ENCODE measurements around the gene GPX4.

GPX4 gene

DNA sequence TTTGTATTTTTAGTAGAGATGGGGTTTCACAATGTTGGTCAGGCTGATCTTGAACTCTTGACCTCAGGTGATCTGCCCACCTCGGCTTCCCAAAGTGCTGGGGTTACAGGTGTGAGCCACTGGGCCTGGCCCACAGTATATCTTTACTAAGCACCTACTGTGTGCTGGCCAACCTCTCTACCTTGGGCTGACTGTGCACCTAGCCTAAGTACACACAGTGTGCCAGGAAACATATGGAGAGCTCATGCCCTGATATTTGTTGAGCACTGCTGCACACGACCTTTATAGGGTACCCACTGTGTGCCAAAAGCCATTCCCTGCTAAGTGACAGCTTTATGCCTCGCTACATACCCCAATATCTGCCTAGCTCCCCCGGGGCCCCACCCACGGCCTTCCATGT is 43.1 kb upstream of the GPX4 start:
- no peak for FAIRE-seq
- TF ChIP-seq, protein P1, sequence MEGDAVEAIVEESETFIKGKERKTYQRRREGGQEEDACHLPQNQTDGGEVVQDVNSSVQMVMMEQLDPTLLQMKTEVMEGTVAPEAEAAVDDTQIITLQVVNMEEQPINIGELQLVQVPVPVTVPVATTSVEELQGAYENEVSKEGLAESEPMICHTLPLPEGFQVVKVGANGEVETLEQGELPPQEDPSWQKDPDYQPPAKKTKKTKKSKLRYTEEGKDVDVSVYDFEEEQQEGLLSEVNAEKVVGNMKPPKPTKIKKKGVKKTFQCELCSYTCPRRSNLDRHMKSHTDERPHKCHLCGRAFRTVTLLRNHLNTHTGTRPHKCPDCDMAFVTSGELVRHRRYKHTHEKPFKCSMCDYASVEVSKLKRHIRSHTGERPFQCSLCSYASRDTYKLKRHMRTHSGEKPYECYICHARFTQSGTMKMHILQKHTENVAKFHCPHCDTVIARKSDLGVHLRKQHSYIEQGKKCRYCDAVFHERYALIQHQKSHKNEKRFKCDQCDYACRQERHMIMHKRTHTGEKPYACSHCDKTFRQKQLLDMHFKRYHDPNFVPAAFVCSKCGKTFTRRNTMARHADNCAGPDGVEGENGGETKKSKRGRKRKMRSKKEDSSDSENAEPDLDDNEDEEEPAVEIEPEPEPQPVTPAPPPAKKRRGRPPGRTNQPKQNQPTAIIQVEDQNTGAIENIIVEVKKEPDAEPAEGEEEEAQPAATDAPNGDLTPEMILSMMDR (IDR thresholded peaks at IDR 0.05; ENCODE audit: insufficient read depth, missing control alignments): no peak
- DNase-seq (ENCODE audit: insufficient read length, low spot score): no peak

- TF ChIP-seq, protein P1 (IDR thresholded peaks at IDR 0.05; ENCODE audit: insufficient read depth, missing control alignments): no peak
- DNase-seq (ENCODE audit: insufficient read length, low spot score): no peak
- FAIRE-seq: no peak
Measured at GRCh38 chr19:1061987-1062386, 41.8 kb upstream of the GPX4 start.

DNA sequence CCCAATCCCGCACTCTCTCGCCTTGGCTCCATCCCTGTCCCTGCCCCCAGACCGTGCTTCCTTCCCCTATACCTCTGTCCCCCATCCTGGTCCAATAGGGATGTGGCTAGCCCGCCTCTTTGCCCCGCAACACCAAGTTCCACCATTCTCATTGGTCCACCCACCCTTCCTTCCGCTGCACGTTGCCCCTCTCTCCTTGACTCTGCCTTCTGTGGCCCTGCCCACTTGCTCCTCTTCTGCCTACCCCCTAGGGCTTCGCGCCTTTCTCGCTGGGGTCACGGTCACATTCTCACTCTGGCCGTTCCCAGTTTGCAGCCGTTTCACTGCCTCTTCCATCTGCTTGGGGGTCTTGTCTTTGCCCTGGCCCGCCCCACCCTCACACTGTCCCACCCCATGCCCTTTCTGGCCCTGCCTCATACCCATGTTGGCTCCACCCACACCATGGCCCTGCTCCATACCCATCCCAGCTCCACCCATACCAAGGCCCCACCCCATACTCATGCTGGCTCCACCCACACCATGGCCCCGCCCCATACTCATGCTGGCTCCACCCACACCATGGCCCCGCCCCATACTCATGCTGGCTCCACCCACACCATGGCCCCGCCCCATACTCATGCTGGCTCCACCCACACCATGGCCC is 41.3 kb upstream of the GPX4 start:
- no peak for DNase-seq (ENCODE audit: insufficient read length, low spot score)
- TF ChIP-seq, protein P1 (IDR thresholded peaks at IDR 0.05; ENCODE audit: insufficient read depth, missing control alignments): no peak
- no peak for FAIRE-seq

GRCh38 chr19:1063030-1063908 is 40.5 kb upstream of the GPX4 start:
- TF ChIP-seq, protein P1 (IDR thresholded peaks at IDR 0.05; ENCODE audit: insufficient read depth, missing control alignments): no peak
- FAIRE-seq (no peak), DNase-seq (ENCODE audit: insufficient read length, low spot score) (no peak)

DNA sequence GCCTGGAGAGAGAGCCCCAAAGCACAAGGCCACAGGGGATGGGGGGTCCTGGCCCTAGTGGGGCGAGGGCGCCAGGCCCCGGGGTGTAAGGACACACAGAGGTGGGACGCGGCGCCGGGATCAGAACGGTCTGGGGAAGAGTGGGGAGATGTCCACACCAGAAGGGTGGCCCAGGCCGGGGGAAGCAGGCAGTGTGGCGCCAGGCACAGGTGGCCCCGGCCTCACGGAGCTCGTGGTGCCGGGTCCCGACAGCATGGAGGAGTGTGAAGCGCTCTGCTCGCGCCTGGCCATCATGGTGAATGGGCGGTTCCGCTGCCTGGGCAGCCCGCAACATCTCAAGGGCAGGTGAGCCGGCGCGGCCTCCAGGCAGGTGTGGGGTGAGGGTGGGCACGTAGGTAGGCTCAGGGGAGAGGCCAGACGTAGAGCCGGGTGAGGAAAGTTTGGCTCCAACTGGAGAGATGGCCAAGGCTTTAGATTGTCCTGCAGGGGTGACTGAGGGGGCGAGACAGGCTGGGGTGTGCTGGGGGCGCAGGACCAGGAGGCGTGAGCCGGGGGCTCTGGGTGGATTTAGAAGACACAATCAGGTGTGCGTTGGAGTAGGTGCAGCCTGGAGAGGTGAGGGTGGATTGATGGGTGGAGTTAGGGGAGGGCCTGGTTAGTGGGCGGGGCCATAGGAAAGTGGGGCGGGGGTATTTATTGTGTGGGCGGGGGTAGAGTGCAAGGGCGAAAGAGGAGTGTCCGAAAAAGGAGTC is 39.7 kb upstream of the GPX4 start:
- DNase-seq (ENCODE audit: insufficient read length, low spot score) (no peak), FAIRE-seq (no peak)
- TF ChIP-seq, protein P1 (IDR thresholded peaks at IDR 0.05; ENCODE audit: insufficient read depth, missing control alignments): no peak

DNA sequence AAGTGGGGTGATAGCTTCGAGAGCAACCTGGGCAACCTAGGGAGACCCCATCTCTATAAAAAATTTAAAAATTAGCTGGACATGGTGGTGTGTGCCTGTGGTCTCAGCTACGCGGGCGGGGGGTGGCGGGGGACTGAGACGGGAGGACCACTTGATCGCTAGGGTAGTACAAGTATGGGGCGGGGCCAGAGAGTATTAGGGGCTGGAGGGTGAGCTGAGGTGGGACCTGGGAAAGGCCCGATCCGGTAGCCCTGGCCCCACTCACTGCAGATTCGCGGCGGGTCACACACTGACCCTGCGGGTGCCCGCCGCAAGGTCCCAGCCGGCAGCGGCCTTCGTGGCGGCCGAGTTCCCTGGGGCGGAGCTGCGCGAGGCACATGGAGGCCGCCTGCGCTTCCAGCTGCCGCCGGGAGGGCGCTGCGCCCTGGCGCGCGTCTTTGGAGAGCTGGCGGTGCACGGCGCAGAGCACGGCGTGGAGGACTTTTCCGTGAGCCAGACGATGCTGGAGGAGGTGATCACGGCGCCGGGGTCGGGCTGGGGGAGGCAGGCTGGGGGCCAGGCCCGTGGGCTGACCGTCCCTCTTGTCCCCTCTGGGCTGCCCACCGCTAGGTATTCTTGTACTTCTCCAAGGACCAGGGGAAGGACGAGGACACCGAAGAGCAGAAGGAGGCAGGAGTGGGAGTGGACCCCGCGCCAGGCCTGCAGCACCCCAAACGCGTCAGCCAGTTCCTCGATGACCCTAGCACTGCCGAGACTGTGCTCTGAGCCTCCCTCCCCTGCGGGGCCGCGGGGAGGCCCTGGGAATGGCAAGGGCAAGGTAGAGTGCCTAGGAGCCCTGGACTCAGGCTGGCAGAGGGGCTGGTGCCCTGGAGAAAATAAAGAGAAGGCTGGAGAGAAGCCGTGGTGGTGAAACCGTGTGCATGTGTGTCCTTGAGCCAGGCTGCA is 38.9 kb upstream of the GPX4 start:
- DNase-seq (ENCODE audit: insufficient read length, low spot score): no peak
- FAIRE-seq: no peak
- TF ChIP-seq, protein P1 (IDR thresholded peaks at IDR 0.05; ENCODE audit: insufficient read depth, missing control alignments): peak; percentile 55
